GM10248 (cell line): ENCODE measurements around the gene SNTG2.

Experiments used
- CTCF ChIA-PET: fragments of 300-600 bp; sonication (Branson Sonifier 250); formaldehyde crosslinking; extraction: SDS; loops from one replicate; lab custom pipeline; 2021; ENCODE audit warnings: antibody characterized with exemption; lab: Yijun Ruan, JAX
- POLR2A ChIA-PET: fragments of 350-650 bp; sonication (Branson Sonifier 250); formaldehyde crosslinking; extraction: SDS; loops from one replicate; lab custom pipeline; 2020; ENCODE audit warnings: antibody characterized with exemption; lab: Yijun Ruan, JAX
- DNase-seq: peaks from one replicate; pipeline ENCODE4 v3.0.0; 2012; ENCODE audit errors: extremely low spot score
- CTCF ChIP-seq: IDR thresholded peaks from 2 replicates; pipeline ENCODE4 v1.5.1; 2012; ENCODE audit warnings: mild to moderate bottlenecking, low read depth; ENCODE audit errors: extremely low read depth, missing control alignments, control extremely low read depth

The SNTG2 gene

GRCh38 chr2:1166976-1167375, 216.3 kb downstream of the SNTG2 start:
- no peak for TF ChIP-seq CTCF
- CTCF ChIA-PET = no interaction called here
- POLR2A ChIA-PET = no interaction called here
- DNase-seq = no peak

GRCh38 chr2:1168846-1169245, 218.2 kb downstream of the SNTG2 start:
- POLR2A ChIA-PET = no interaction called here
- DNase-seq = no peak
- CTCF ChIA-PET = no interaction called here
- TF ChIP-seq CTCF = no peak

- TF ChIP-seq CTCF = no peak
- no peak for DNase-seq
- ChIA-PET POLR2A (no interaction called here), CTCF (no interaction called here)
Measured at GRCh38 chr2:1169291-1169949, 218.8 kb downstream of the SNTG2 start.

- no peak for DNase-seq
- POLR2A ChIA-PET = no interaction called here
- CTCF ChIA-PET = no interaction called here
Measured at GRCh38 chr2:1170241-1170640, 219.6 kb downstream of the SNTG2 start.

GRCh38 chr2:1170711-1171110, 220.1 kb downstream of the SNTG2 start:
- POLR2A ChIA-PET = no interaction called here
- CTCF ChIA-PET = no interaction called here
- DNase-seq = no peak
- TF ChIP-seq CTCF = no peak

More at GRCh38 chr2:1170241-1170640, 219.6 kb downstream of the SNTG2 start:
- TF ChIP-seq CTCF = no peak

DNA sequence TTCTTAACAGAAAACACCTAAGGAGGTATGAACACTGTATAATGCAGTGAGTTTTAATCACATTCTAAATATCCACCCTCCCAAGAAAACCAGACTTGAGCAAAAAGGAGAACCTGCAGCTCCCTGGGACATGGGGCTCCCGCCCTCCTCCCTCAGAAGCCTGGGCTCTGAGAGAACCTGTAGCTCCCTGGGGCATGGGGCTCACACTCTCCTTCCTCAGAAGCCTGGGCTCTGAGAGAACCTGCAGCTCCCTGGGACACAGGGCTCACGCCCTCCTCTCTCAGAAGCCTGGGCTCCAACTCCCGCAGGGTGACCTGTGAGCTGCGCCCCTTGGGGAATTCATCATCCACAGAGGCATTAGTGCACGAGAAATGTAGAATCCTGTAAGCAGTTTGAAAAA, 222.9 kb downstream of the SNTG2 start:
- CTCF ChIA-PET = no interaction called here
- no peak for TF ChIP-seq CTCF
- no peak for DNase-seq
- POLR2A ChIA-PET = no interaction called here
